Activated CD8-positive, alpha-beta T cell treated with anti-CD3 and anti-CD28 coated beads for 36 hours (primary cell): Measurements from ENCODE around the gene TRUB2. TPM values are rescaled to one million over a fixed set of nuclear protein-coding genes. Genes with fewer than 3 reads are reported as not detected.
"Not testable (repeated sequence)": the region's sequence is repeated elsewhere in the genome, so short reads cannot be mapped to it uniquely, and the experiment has no call there.

Experiments
- ATAC-seq: fragments of 200-7000 bp; cut with Tn5 transposase; one replicate; pipeline ENCODE4 v1.10.0; 2021; ENCODE audit warnings: mild to moderate bottlenecking, moderate library complexity
- CTCF ChIA-PET: fragments of 350-600 bp; sonication (Branson Sonifier 250); formaldehyde crosslinking; loops from one replicate; lab custom pipeline; 2021; ENCODE audit warnings: antibody characterized with exemption; lab: Charles Lee
- POLR2A ChIA-PET: fragments of 350-600 bp; sonication (Branson Sonifier 250); formaldehyde crosslinking; loops from one replicate; lab custom pipeline; 2021; ENCODE audit warnings: antibody characterized with exemption; lab: Charles Lee
- DNase-seq: peaks from one replicate; pipeline ENCODE4 v3.0.0-alpha.2; 2020
- H3K27ac Mint-ChIP-seq: one replicate; pipeline ENCODE4 v1.8.0; 2021; ENCODE audit warnings: mild to moderate bottlenecking, mixed read lengths
- H3K27me3 Mint-ChIP-seq: one replicate; pipeline ENCODE4 v1.8.0; 2021; ENCODE audit warnings: mixed read lengths
- H3K36me3 Mint-ChIP-seq: one replicate; pipeline ENCODE4 v1.8.0; 2021; ENCODE audit warnings: low read depth, mixed read lengths
- H3K4me1 Mint-ChIP-seq: one replicate; pipeline ENCODE4 v1.8.0; 2021; ENCODE audit warnings: low read depth, mixed read lengths
- H3K4me3 Mint-ChIP-seq: one replicate; pipeline ENCODE4 v1.8.0; 2021; ENCODE audit warnings: mild to moderate bottlenecking, moderate library complexity, mixed read lengths
- H3K9me3 Mint-ChIP-seq: one replicate; pipeline ENCODE4 v1.8.0; 2021; ENCODE audit warnings: mixed read lengths
- intact Hi-C: fragments of 100-400 bp; cut with micrococcal nuclease; formaldehyde crosslinking; loops from one replicate; pipeline ENCODE4 v1.10.0; 2022
- total RNA-seq, 2 experiments: library from RNA; stranded (reverse); gene quantifications; one replicate each; pipeline ENCODE4 v1.2.3, GENCODE V29; 2021
- TF ChIP-seq, protein P1 (sequence below): fragments of 200-600 bp; IDR thresholded peaks from one replicate; pipeline ENCODE4 v1.8.0; 2022; ENCODE audit warnings: antibody characterized with exemption, mild to moderate bottlenecking

The TRUB2 gene
- total RNA-seq, 2 experiments from 2014 or later = 29.7 to 30.1 TPM

DNA sequence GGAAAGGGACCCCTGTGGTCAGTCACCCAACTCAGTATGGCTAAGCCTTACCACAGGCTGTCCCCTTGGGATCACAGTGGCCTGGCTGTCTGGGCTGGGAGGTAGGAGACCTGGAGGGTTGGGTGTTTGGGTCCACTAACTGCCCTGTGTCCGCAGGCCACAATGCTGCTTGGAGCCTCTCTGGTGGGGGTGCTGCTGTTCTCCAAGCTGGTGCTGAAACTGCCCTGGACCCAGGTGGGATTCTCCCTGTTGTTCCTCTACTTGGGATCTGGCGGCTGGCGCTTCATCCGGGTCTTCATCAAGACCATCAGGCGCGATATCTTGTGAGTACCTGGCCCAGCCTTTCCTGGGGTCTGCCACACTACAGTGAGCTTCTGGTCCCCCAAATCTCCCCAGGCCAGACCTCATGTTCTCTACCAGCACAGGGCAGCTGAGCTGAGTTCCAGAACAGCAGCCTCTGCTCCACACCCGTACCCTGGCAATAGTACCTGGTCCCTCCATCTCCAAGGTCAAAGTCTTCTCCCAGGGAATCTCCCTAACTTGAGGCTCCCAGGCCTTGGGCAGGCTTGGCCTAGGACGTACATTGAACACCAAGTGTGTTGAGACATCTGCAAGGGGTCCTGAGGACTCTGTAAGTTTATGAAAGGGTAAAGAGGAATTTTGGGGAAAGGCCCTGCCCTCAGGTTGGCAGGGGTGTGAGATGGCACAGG, 20.9 kb upstream of the TRUB2 start:
- DNase-seq (no peak), ATAC-seq (no peak)
- peaks cover 9% of the 10 kb centered on the region for H3K36me3 Mint-ChIP-seq
- intact Hi-C loops = no loop called here
- H3K4me3 Mint-ChIP-seq = no peak overlapping the region
- peaks cover 6% of the 10 kb centered on the region for H3K4me1 Mint-ChIP-seq
- no peaks in the 10 kb centered on the region for H3K27me3 Mint-ChIP-seq
- ChIA-PET CTCF (interaction anchor here (1.2 to 1.6 kb wide), 2 partner anchors 20 to 88 kb away, joined by 3 to 4 read pairs; no protein-coding TSS in a partner anchor), POLR2A (no interaction called here)
- TF ChIP-seq, protein P1, sequence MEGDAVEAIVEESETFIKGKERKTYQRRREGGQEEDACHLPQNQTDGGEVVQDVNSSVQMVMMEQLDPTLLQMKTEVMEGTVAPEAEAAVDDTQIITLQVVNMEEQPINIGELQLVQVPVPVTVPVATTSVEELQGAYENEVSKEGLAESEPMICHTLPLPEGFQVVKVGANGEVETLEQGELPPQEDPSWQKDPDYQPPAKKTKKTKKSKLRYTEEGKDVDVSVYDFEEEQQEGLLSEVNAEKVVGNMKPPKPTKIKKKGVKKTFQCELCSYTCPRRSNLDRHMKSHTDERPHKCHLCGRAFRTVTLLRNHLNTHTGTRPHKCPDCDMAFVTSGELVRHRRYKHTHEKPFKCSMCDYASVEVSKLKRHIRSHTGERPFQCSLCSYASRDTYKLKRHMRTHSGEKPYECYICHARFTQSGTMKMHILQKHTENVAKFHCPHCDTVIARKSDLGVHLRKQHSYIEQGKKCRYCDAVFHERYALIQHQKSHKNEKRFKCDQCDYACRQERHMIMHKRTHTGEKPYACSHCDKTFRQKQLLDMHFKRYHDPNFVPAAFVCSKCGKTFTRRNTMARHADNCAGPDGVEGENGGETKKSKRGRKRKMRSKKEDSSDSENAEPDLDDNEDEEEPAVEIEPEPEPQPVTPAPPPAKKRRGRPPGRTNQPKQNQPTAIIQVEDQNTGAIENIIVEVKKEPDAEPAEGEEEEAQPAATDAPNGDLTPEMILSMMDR = no peak
- H3K27ac Mint-ChIP-seq = no peak overlapping the region
- no peaks in the 10 kb centered on the region for H3K9me3 Mint-ChIP-seq

DNA sequence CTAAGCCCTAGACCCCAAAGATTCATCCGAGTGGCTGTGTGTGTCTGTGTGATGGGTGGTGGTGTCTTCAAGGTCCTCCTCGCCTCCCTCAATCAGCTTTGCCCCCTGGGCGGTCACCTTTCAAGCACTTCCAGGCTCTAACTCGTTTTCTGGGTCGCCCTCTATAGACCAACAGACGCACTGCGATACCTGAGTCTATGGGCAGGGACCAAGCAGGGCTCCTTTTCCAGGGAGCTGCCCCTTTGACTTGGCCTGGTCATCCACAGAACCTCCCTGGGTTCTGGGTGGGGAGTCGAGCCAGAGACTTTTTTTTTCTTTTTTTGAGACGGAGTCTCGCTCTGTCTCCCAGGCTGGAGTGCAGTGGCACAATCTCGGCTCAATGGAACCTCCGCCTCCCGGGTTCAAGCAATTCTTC, 19.2 kb upstream of the TRUB2 start:
- peak overlapping the region; percentile 80 for H3K4me3 Mint-ChIP-seq
- H3K4me1 Mint-ChIP-seq = peaks cover 6% of the 10 kb centered on the region
- POLR2A ChIA-PET = interaction anchor here (0.7 to 1.8 kb wide), 8 partner anchors 8 to 478 kb away, joined by 3 to 5 read pairs (median 3); partner anchors contain the start of genes CIZ1 and TRUB2
- H3K27ac Mint-ChIP-seq = peak overlapping the region; percentile 65
- CTCF ChIA-PET = interaction anchor here (0.6 to 1.4 kb wide), 26 partner anchors 9 to 213 kb away, joined by 3 to 21 read pairs (median 4); partner anchors contain the start of genes CERCAM, COQ4, GOLGA2 and SWI5
- intact Hi-C loops = loop anchor here (2.0 kb wide), 1 partner anchor 47 kb away; no protein-coding TSS in a partner anchor
- peaks cover 9% of the 10 kb centered on the region for H3K36me3 Mint-ChIP-seq
- H3K27me3 Mint-ChIP-seq = no peaks in the 10 kb centered on the region
- DNase-seq (peak; percentile 88), ATAC-seq (peak; percentile 73)
- no peaks in the 10 kb centered on the region for H3K9me3 Mint-ChIP-seq
- TF ChIP-seq, protein P1 = peak; percentile 69

DNA sequence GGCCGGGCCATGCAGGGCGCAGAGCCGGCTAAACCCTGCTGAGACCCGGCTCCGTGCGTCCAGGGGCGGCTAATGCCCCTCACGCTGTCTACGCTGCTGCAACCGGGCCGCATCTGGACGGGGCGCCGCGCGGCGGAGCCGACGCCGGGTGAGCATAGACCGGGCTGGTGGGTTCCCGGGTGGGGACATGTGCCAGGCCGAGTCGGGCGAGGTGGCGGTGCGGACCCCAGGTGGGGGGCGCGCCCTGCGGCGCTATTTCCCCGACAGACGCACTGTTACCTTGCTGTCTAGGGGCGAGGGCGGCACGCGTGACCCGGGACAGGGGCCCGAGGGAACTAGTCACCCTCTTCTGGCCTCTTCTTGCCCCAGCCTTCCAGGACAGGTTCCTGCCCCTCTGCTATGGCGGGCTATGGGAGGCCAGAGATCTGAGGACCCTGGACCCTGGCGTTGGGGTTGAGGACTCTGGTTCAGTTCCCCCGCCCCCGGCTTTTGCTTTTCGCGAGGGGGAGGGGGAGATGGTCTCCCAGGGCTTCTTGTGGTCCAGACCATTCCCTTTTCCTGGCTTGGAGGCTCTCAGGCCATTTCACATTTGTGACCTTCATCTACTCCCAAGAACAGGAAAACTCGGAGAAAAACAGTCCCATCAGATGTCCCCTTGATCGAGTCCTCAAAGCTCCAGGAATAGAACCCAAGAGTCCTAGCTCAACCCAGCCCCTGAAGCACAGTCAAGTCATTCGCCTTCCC, 18.6 kb upstream of the TRUB2 start:
- Mint-ChIP-seq H3K27ac (peak overlapping the region; percentile 65), H3K27me3 (no peaks in the 10 kb centered on the region), H3K4me1 (peaks cover 6% of the 10 kb centered on the region), H3K4me3 (peak overlapping the region; percentile 80), H3K9me3 (no peaks in the 10 kb centered on the region), H3K36me3 (peaks cover 9% of the 10 kb centered on the region)
- peak; percentile 43 for ATAC-seq
- TF ChIP-seq, protein P1 = no peak
- CTCF ChIA-PET = interaction anchor here (0.6 to 1.4 kb wide), 22 partner anchors 10 to 213 kb away, joined by 3 to 21 read pairs (median 4); partner anchors contain the start of genes CERCAM, GOLGA2, SWI5 and URM1
- peak; percentile 23 for DNase-seq
- POLR2A ChIA-PET = interaction anchor here (0.7 to 1.8 kb wide), 8 partner anchors 8 to 478 kb away, joined by 3 to 5 read pairs (median 3); partner anchors contain the start of genes CIZ1 and TRUB2
- intact Hi-C loops = loop anchor here (2.0 kb wide), 1 partner anchor 46 kb away; no protein-coding TSS in a partner anchor

DNA sequence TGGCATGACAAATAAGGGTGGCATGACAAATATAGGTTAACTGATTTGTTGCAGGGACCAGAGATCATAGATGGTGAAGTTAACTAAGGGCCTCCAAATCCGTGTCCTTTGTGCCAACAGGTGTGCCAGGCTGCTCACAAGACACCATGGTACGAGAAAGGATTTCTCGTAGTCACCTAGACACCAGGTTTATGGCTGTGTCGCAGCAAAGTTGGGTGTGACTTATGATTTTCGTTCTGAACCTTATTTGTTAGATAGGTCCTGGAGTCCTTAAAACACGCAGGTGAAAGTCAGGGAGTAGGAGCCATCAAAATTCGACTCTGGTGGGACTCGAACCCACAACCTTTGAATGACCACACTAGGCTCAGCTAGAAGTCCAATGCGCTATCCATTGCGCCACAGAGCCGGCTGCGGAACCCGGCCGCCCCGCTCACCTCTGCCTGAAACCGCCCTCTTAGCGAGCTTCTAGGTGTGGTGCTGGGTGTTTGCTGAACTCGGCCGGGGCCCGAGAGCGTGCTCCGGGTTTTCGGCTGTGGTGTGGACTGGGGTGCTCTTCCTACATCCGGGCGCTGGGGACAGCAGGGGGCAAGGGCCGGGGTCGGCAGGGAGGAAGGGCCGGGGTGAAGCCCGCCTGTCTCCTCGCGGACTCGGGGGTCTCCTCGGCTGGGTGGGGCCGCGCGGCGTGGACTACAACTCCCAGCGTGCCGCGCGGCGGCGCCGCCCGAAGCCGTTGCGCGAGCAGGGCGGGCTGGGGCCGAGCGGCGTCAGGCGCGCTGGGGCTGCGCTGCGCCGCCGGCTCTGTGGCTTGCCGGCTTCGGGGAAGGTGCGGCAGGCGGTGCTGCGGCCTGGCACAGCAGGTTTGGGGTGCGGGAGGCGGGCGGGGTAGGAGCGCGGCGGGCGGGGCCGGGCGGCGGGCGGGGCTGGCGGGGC, 17.8 kb upstream of the TRUB2 start, which contains the start of gene SLC27A4:
Gene SLC27A4 (plus strand): TSS at position 767 of the 930 bp plus-strand sequence. CDS start 2,606 bp downstream, outside the sequence.
- TF ChIP-seq, protein P1 = no peak
- POLR2A ChIA-PET = no interaction called here
- intact Hi-C loops = loop anchor here (2.0 kb wide), 1 partner anchor 45 kb away; no protein-coding TSS in a partner anchor
- peak; percentile 77 for DNase-seq
- H3K27ac Mint-ChIP-seq = peak within 1 kb of the TSS; percentile 83
- CTCF ChIA-PET = interaction anchor here (0.5 to 2.7 kb wide), 2 partner anchors 10 to 44 kb away, joined by 3 to 8 read pairs; no protein-coding TSS in a partner anchor
- H3K4me1 Mint-ChIP-seq = peaks cover 6% of the 10 kb centered on the region
- no peaks in the 10 kb centered on the region for H3K27me3 Mint-ChIP-seq
- peaks cover 9% of the 10 kb centered on the region for H3K36me3 Mint-ChIP-seq
- H3K4me3 Mint-ChIP-seq = peak within 1 kb of the TSS; percentile 80
- peak; percentile 90 for ATAC-seq
- H3K9me3 Mint-ChIP-seq = no peaks in the 10 kb centered on the region

DNA sequence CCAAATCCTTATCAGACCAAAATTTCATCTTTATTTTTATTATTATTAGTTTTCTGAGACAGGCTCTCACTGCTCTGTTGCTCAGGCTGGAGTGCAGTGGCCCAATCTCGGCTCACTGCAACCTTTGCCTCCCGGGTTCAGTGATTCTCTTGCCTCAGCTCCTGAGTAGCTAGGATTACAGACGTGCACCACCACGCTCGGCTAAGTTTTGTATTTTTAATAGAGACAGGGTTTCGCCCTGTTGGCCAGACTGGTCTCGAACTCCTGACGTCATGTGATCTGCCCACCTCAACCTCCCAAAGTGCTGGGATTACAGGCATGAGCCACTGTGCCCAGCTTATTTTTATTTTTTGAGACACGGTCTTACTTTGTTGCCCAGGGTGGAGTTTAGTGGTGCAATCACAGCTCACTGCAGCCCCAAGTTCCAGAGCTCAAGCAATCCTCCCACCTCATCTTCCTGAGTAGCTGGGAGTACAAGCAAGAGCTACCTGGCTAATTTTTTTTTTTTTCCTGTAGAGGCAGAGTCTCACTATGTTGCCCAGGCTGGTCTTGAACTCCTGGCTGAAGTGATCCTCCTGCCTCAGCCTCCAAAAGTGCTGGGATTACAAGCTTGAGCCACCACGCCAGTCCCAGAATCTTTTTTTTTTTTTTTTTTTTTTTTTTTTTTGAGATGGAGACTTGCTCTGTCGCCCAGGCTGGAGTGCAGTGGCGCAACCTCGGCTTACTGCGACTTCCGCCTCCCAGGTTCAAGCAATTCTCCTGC, 16.8 kb upstream of the TRUB2 start:
- H3K27ac Mint-ChIP-seq, H3K9me3 Mint-ChIP-seq, H3K4me3 Mint-ChIP-seq, DNase-seq, intact Hi-C loops, H3K36me3 Mint-ChIP-seq, ATAC-seq, H3K27me3 Mint-ChIP-seq, H3K4me1 Mint-ChIP-seq: not testable (repeated sequence)
- ChIA-PET POLR2A (interaction anchor here (1.0 kb wide), 1 partner anchor 17 kb away, joined by 5 read pairs; no protein-coding TSS in a partner anchor), CTCF (interaction anchor here (1.1 to 2.7 kb wide), 2 partner anchors 43 to 84 kb away, joined by 3 to 8 read pairs; no protein-coding TSS in a partner anchor)
